H9 (cell line): ENCODE data around the gene ARHGAP26. TPM values are rescaled to one million over a fixed set of nuclear protein-coding genes. Genes with fewer than 3 reads are reported as not detected.
A peak's percentile ranks its signal among the peaks of the same experiment; 100 is the strongest.

Experiments used
- DNase-seq: peaks from one replicate; pipeline ENCODE4 v3.0.0-alpha.2; 2017
- H2AFZ ChIP-seq: one replicate; pipeline ENCODE4 v1.6.1; 2013; ENCODE audit warnings: mild to moderate bottlenecking, low read length, control low read depth, moderate library complexity
- H2AK5ac ChIP-seq: 2 replicates; pipeline ENCODE4 v1.6.1; 2013; ENCODE audit warnings: low read length, control low read depth, mixed read lengths; ENCODE audit not compliant: insufficient read length
- H2BK120ac ChIP-seq: one replicate; pipeline ENCODE4 v1.6.1; 2013; ENCODE audit warnings: low read depth, mild to moderate bottlenecking, low read length, control low read depth, inconsistent platforms; ENCODE audit not compliant: poor library complexity, severe bottlenecking
- H2BK12ac ChIP-seq: 2 replicates; pipeline ENCODE4 v1.6.1; 2013; ENCODE audit warnings: low read length, control low read depth, mixed read lengths, low read depth; ENCODE audit not compliant: insufficient read length
- H2BK15ac ChIP-seq: 2 replicates; pipeline ENCODE4 v1.6.1; 2013; ENCODE audit warnings: low read depth, low read length, control low read depth
- H2BK20ac ChIP-seq: one replicate; pipeline ENCODE4 v1.6.1; 2013; ENCODE audit warnings: low read depth, mild to moderate bottlenecking, low read length, control low read depth, inconsistent platforms; ENCODE audit not compliant: poor library complexity, severe bottlenecking
- H2BK5ac ChIP-seq: 2 replicates; pipeline ENCODE4 v1.6.1; 2013; ENCODE audit warnings: low read length, control low read depth, mixed read lengths; ENCODE audit not compliant: insufficient read length
- H3K14ac ChIP-seq: 2 replicates; pipeline ENCODE4 v1.6.1; 2013; ENCODE audit warnings: low read length, control low read depth; ENCODE audit not compliant: insufficient read depth
- H3K18ac ChIP-seq: 2 replicates; pipeline ENCODE4 v1.6.1; 2013; ENCODE audit warnings: low read depth, mild to moderate bottlenecking, mixed read lengths, low read length, control low read depth; ENCODE audit not compliant: insufficient read length
- H3K23ac ChIP-seq: 2 replicates; pipeline ENCODE4 v1.6.1; 2013; ENCODE audit warnings: low read length, control low read depth, mixed read lengths, low read depth; ENCODE audit not compliant: insufficient read length
- H3K23me2 ChIP-seq: 2 replicates; pipeline ENCODE4 v1.6.1; 2013; ENCODE audit warnings: low read depth, mild to moderate bottlenecking, mixed read lengths, low read length, control low read depth; ENCODE audit not compliant: insufficient read length, poor library complexity, severe bottlenecking
- H3K27ac ChIP-seq: 2 replicates; pipeline ENCODE4 v1.5.1; 2013; ENCODE audit warnings: low read length, control low read depth, mixed read lengths, low read depth; ENCODE audit not compliant: insufficient read length
- H3K27me3 ChIP-seq: 2 replicates; pipeline ENCODE4 v1.6.1; 2013; ENCODE audit warnings: low read length, control low read depth, inconsistent platforms; ENCODE audit not compliant: insufficient read depth
- H3K4ac ChIP-seq: 2 replicates; pipeline ENCODE4 v1.6.1; 2013; ENCODE audit warnings: low read depth, mild to moderate bottlenecking, control low read depth, inconsistent platforms, low read length, moderate library complexity
- H3K4me1 ChIP-seq: 2 replicates; pipeline ENCODE4 v1.6.1; 2013; ENCODE audit warnings: low read length, control low read depth, inconsistent platforms; ENCODE audit not compliant: insufficient read depth
- H3K4me2 ChIP-seq: 2 replicates; pipeline ENCODE4 v1.6.1; 2013; ENCODE audit warnings: low read length, control low read depth, mixed read lengths; ENCODE audit not compliant: insufficient read length, insufficient read depth
- H3K56ac ChIP-seq: 2 replicates; pipeline ENCODE4 v1.6.1; 2013; ENCODE audit warnings: low read depth, mild to moderate bottlenecking, mixed read lengths, low read length, control low read depth; ENCODE audit not compliant: insufficient read length
- H3K79me1 ChIP-seq: 2 replicates; pipeline ENCODE4 v1.6.1; 2013; ENCODE audit warnings: low read depth, mild to moderate bottlenecking, moderate library complexity, low read length, control low read depth, inconsistent platforms; ENCODE audit not compliant: insufficient read depth, poor library complexity, severe bottlenecking
- H3K79me2 ChIP-seq: 2 replicates; pipeline ENCODE4 v1.6.1; 2013; ENCODE audit warnings: low read length, control low read depth, inconsistent platforms; ENCODE audit not compliant: insufficient read depth
- H3K9ac ChIP-seq: 2 replicates; pipeline ENCODE4 v1.6.1; 2013; ENCODE audit warnings: low read length, control low read depth, mixed read lengths; ENCODE audit not compliant: insufficient read length; ENCODE audit errors: extremely low read depth
- H3K9me3 ChIP-seq: one replicate; pipeline ENCODE4 v1.6.1; 2013; ENCODE audit warnings: low read depth, low read length, inconsistent platforms; ENCODE audit not compliant: control insufficient read depth
- H3T11ph ChIP-seq: one replicate; pipeline ENCODE4 v1.6.1; 2013; ENCODE audit warnings: mild to moderate bottlenecking, low read length, control low read depth, inconsistent platforms
- H4K20me1 ChIP-seq: one replicate; pipeline ENCODE4 v1.6.1; 2013; ENCODE audit not compliant: control insufficient read depth, insufficient read length, insufficient read depth
- H4K5ac ChIP-seq: 2 replicates; pipeline ENCODE4 v1.6.1; 2013; ENCODE audit warnings: low read depth, mild to moderate bottlenecking, mixed read lengths, low read length, control low read depth; ENCODE audit not compliant: insufficient read length
- H4K8ac ChIP-seq: replicated peaks from 2 replicates; pipeline ENCODE4 v1.6.1; 2013; ENCODE audit warnings: low read length, control low read depth, mixed read lengths, low read depth; ENCODE audit not compliant: insufficient read length
- H4K91ac ChIP-seq: 2 replicates; pipeline ENCODE4 v1.6.1; 2013; ENCODE audit warnings: low read depth, mild to moderate bottlenecking, moderate library complexity, mixed read lengths, low read length, control low read depth; ENCODE audit not compliant: insufficient read length
- H3K27ac Mint-ChIP-seq, 3 experiments: 2 replicates in 2 of 3; 3 replicates in 1 of 3; pipeline ENCODE4 v1.8.0; 2020 to 2021; ENCODE audit warnings: mixed read lengths in 3 of 3, mild to moderate bottlenecking in 1 of 3, moderate library complexity in 1 of 3
- H3K27me3 Mint-ChIP-seq: 2 replicates; pipeline ENCODE4 v1.8.0; 2021; ENCODE audit warnings: low read depth, mild to moderate bottlenecking, moderate library complexity, mixed read lengths
- H3K36me3 Mint-ChIP-seq, 3 experiments: 2 replicates in 2 of 3; 3 replicates in 1 of 3; pipeline ENCODE4 v1.8.0; 2020 to 2021; ENCODE audit warnings: low read depth in 3 of 3, mixed read lengths in 3 of 3; ENCODE audit not compliant: insufficient read depth in 1 of 3
- H3K4me1 Mint-ChIP-seq, 2 experiments: 2 replicates each; pipeline ENCODE4 v1.8.0; 2020; ENCODE audit warnings: mixed read lengths in 2 of 2
- H3K4me3 Mint-ChIP-seq, 2 experiments: 2 replicates in 1 of 2; 3 replicates in 1 of 2; pipeline ENCODE4 v1.8.0; 2020 to 2021; ENCODE audit warnings: mild to moderate bottlenecking in 2 of 2, mixed read lengths in 2 of 2, moderate library complexity in 1 of 2
- H3K9me3 Mint-ChIP-seq, 2 experiments: 2 replicates in 1 of 2; 3 replicates in 1 of 2; pipeline ENCODE4 v1.8.0; 2020; ENCODE audit warnings: mild to moderate bottlenecking in 2 of 2, mixed read lengths in 2 of 2, moderate library complexity in 1 of 2
- WGBS: extraction: QIAGEN DNeasy Blood & Tissue Kit; methylation state at CpG from one replicate; pipeline ENCODE4 v1.1.7; 2013; ENCODE audit warnings: missing lambda C conversion rate, low lambda C conversion rate, mixed read lengths; ENCODE audit not compliant: insufficient read length; ENCODE audit errors: extremely low coverage; 5-methylcytosine and 5-hydroxymethylcytosine counted together
- total RNA-seq: library from RNA; stranded (reverse); gene quantifications from 2 replicates; pipeline ENCODE4 v1.2.1, GENCODE V29; 2021
- TF ChIP-seq, protein P1 (sequence below): fragments of 200-600 bp; sonication (generic); conservative IDR thresholded peaks from 3 replicates; pipeline ENCODE4 v1.8.0; 2021; ENCODE audit warnings: antibody characterized with exemption, mild to moderate bottlenecking

Gene ARHGAP26
- total RNA-seq, 1 experiment from 2014 or later = 13.8 TPM

GRCh38 chr5:143182106-143182505 is 411.9 kb downstream of the ARHGAP26 start:
- Mint-ChIP-seq H3K4me1 (peaks cover 0 to 7% of the 10 kb centered on the region in 2 experiments; a peak in 3 of 4 replicates), H3K36me3 (peaks cover 0 to 2% (median 2%) of the 10 kb centered on the region in 3 experiments; a peak in 3 of 7 replicates), H3K9me3 (no peaks in the 10 kb centered on the region), H3K27ac (0 out of 7 replicates have a peak overlapping the region, but pooled peaks of 1 of the 3 experiments have one; percentile 2), H3K27me3 (no peaks in the 10 kb centered on the region), H3K4me3 (no peak overlapping the region)
- H3K4me1 ChIP-seq = no peaks in the 10 kb centered on the region
- no peak overlapping the region for H3K9ac ChIP-seq
- no peak overlapping the region for H2BK5ac ChIP-seq
- no peak overlapping the region for H3T11ph ChIP-seq
- H3K23ac ChIP-seq = no peak overlapping the region
- no peak overlapping the region for H3K4ac ChIP-seq
- H3K56ac ChIP-seq = no peak overlapping the region
- no peak for DNase-seq
- H3K27ac ChIP-seq = no peak overlapping the region
- H2BK15ac ChIP-seq = no peak overlapping the region
- H3K79me1 ChIP-seq = no peaks in the 10 kb centered on the region
- H3K79me2 ChIP-seq = no peaks in the 10 kb centered on the region
- no peak overlapping the region for H4K91ac ChIP-seq
- H3K23me2 ChIP-seq = no peaks in the 10 kb centered on the region
- no peak overlapping the region for H2AFZ ChIP-seq
- H3K18ac ChIP-seq = no peak overlapping the region
- no peaks in the 10 kb centered on the region for H3K9me3 ChIP-seq
- H4K20me1 ChIP-seq = no peaks in the 10 kb centered on the region
- no CpG with 5 or more reads among the region's 3 CpGs for WGBS
- H2BK12ac ChIP-seq = no peak overlapping the region
- H3K4me2 ChIP-seq = no peak overlapping the region
- no peak overlapping the region for H4K5ac ChIP-seq
- H3K14ac ChIP-seq = no peak overlapping the region
- no peak overlapping the region for H2BK120ac ChIP-seq
- TF ChIP-seq, protein P1, sequence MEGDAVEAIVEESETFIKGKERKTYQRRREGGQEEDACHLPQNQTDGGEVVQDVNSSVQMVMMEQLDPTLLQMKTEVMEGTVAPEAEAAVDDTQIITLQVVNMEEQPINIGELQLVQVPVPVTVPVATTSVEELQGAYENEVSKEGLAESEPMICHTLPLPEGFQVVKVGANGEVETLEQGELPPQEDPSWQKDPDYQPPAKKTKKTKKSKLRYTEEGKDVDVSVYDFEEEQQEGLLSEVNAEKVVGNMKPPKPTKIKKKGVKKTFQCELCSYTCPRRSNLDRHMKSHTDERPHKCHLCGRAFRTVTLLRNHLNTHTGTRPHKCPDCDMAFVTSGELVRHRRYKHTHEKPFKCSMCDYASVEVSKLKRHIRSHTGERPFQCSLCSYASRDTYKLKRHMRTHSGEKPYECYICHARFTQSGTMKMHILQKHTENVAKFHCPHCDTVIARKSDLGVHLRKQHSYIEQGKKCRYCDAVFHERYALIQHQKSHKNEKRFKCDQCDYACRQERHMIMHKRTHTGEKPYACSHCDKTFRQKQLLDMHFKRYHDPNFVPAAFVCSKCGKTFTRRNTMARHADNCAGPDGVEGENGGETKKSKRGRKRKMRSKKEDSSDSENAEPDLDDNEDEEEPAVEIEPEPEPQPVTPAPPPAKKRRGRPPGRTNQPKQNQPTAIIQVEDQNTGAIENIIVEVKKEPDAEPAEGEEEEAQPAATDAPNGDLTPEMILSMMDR = no peak
- H2AK5ac ChIP-seq = no peak overlapping the region
- no peak overlapping the region for H4K8ac ChIP-seq
- no peaks in the 10 kb centered on the region for H3K27me3 ChIP-seq
- H2BK20ac ChIP-seq = no peak overlapping the region
